ENCODE data around the gene RAB9A. TPM values are rescaled to one million over a fixed set of nuclear protein-coding genes. Genes with fewer than 3 reads are reported as not detected.

Gene RAB9A
- total and polyA plus RNA-seq, 9 of the 15 experiments (the other 6 are each of a cell fraction or from before 2014, with no cell fraction given), result 13.5 to 20.8 (median 17.7) TPM

DNA sequence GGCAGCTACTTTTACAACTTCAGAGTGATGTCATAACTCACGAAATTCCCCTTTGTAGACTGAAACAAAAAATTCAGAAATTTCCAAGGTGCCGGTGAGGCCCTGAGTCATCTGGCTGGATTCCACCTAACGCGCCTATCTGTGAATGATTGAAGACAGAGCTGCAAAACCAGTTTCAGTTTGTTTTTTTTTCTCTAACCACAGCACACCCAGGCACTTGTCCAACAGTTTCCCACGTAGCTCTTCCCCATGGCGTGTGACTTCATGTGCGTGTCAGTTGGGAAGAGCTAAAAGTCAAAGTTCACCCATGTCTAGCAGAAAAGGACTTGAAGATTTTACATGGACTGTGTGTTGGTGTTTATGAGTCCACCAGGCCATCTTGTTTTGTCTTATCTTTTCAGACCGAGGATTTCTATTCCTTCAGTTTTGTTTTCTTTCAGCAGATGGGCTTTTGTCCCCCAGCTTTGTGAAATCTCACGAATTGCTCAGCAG lies 19.6 kb upstream of the RAB9A start (continued):
- TF ChIP-seq, protein P1, sequence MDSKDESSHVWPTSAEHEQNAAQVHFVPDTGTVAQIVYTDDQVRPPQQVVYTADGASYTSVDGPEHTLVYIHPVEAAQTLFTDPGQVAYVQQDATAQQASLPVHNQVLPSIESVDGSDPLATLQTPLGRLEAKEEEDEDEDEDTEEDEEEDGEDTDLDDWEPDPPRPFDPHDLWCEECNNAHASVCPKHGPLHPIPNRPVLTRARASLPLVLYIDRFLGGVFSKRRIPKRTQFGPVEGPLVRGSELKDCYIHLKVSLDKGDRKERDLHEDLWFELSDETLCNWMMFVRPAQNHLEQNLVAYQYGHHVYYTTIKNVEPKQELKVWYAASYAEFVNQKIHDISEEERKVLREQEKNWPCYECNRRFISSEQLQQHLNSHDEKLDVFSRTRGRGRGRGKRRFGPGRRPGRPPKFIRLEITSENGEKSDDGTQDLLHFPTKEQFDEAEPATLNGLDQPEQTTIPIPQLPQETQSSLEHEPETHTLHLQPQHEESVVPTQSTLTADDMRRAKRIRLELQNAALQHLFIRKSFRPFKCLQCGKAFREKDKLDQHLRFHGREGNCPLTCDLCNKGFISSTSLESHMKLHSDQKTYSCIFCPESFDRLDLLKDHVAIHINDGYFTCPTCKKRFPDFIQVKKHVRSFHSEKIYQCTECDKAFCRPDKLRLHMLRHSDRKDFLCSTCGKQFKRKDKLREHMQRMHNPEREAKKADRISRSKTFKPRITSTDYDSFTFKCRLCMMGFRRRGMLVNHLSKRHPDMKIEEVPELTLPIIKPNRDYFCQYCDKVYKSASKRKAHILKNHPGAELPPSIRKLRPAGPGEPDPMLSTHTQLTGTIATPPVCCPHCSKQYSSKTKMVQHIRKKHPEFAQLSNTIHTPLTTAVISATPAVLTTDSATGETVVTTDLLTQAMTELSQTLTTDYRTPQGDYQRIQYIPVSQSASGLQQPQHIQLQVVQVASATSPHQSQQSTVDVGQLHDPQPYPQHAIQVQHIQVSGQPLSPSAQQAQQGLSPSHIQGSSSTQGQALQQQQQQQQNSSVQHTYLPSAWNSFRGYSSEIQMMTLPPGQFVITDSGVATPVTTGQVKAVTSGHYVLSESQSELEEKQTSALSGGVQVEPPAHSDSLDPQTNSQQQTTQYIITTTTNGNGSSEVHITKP (IDR thresholded peaks at IDR 0.05; ENCODE audit: partially characterized antibody), result peak; percentile 29
- TF ChIP-seq ZNF830 (CRISPR knock-in tag; IDR thresholded peaks at IDR 0.05) (no peak), MAZ (CRISPR knock-in tag; conservative IDR thresholded peaks at IDR 0.05 in 1 of 2, IDR thresholded peaks at IDR 0.05 in 1 of 2) (no peak), SMARCA4 (IDR thresholded peaks at IDR 0.05) (peak; percentile 54; the same call in 1 of the 2 replicates), TAF15 (IDR thresholded peaks at IDR 0.05; ENCODE audit: low read depth, low read length) (no peak), ZNF384 (IDR thresholded peaks at IDR 0.05; ENCODE audit: low read depth, low read length) (peak; percentile 82), ZBTB1 (CRISPR knock-in tag; IDR thresholded peaks at IDR 0.05; ENCODE audit: borderline replicate concordance, low read depth) (no peak), GTF2A2 (tag; IDR thresholded peaks at IDR 0.05) (no peak), ELF4 (CRISPR knock-in tag; IDR thresholded peaks at IDR 0.05) (no peak), HDAC1 (IDR thresholded peaks at IDR 0.05) (peak in 1 of 2 experiments; percentile 41; a peak in 1 of 4 replicates), HDGF (IDR thresholded peaks at IDR 0.05) (no peak)
- TF ChIP-seq, protein P2, sequence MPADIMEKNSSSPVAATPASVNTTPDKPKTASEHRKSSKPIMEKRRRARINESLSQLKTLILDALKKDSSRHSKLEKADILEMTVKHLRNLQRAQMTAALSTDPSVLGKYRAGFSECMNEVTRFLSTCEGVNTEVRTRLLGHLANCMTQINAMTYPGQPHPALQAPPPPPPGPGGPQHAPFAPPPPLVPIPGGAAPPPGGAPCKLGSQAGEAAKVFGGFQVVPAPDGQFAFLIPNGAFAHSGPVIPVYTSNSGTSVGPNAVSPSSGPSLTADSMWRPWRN (IDR thresholded peaks at IDR 0.05; ENCODE audit: low read depth), result no peak
- TF ChIP-seq, protein P3, sequence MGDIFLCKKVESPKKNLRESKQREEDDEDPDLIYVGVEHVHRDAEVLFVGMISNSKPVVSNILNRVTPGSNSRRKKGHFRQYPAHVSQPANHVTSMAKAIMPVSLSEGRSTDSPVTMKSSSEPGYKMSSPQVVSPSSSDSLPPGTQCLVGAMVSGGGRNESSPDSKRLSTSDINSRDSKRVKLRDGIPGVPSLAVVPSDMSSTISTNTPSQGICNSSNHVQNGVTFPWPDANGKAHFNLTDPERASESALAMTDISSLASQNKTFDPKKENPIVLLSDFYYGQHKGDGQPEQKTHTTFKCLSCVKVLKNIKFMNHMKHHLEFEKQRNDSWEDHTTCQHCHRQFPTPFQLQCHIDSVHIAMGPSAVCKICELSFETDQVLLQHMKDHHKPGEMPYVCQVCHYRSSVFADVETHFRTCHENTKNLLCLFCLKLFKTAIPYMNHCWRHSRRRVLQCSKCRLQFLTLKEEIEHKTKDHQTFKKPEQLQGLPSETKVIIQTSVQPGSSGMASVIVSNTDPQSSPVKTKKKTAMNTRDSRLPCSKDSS (IDR thresholded peaks at IDR 0.05; ENCODE audit: low read depth, partially characterized antibody), result no peak
- TF ChIP-seq, protein P4, sequence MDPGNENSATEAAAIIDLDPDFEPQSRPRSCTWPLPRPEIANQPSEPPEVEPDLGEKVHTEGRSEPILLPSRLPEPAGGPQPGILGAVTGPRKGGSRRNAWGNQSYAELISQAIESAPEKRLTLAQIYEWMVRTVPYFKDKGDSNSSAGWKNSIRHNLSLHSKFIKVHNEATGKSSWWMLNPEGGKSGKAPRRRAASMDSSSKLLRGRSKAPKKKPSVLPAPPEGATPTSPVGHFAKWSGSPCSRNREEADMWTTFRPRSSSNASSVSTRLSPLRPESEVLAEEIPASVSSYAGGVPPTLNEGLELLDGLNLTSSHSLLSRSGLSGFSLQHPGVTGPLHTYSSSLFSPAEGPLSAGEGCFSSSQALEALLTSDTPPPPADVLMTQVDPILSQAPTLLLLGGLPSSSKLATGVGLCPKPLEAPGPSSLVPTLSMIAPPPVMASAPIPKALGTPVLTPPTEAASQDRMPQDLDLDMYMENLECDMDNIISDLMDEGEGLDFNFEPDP (CRISPR knock-in tag; IDR thresholded peaks at IDR 0.05), result no peak
- TF ChIP-seq, protein P5, sequence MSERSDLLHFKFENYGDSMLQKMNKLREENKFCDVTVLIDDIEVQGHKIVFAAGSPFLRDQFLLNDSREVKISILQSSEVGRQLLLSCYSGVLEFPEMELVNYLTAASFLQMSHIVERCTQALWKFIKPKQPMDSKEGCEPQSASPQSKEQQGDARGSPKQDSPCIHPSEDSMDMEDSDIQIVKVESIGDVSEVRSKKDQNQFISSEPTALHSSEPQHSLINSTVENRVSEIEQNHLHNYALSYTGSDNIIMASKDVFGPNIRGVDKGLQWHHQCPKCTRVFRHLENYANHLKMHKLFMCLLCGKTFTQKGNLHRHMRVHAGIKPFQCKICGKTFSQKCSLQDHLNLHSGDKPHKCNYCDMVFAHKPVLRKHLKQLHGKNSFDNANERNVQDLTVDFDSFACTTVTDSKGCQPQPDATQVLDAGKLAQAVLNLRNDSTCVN (CRISPR knock-in tag; IDR thresholded peaks at IDR 0.05), result no peak
